Pericardium fibroblast (primary cell): ENCODE data around the gene ERF. TPM values are rescaled to one million over a fixed set of nuclear protein-coding genes. Genes with fewer than 3 reads are reported as not detected.

ENCODE experiments used
- total RNA-seq: library from RNA; depleted of rRNA; stranded (reverse); fragments of >200 nt; gene quantifications from 2 replicates; pipeline ENCODE4 v1.2.3, GENCODE V29; 2015

Gene ERF
- total RNA-seq = 36.2 and 47.7 TPM in 2 replicates

GRCh38 chr19:42254850-42255765, at the start of gene ERF:
TSS of gene ERF (minus strand) at chr19:42255128. CDS start at chr19:42254999, 129 bp downstream.

GRCh38 chr19:42301646-42302203, 46.8 kb upstream of the ERF start, which contains the start of gene PRR19:
TSS of gene PRR19 (plus strand) at chr19:42302132. CDS start at chr19:42309585, 7,453 bp downstream.

GRCh38 chr19:42268704-42269477, 14.0 kb upstream of the ERF start, which contains the start of gene CIC:
TSS of gene CIC (plus strand) at chr19:42269252. CDS start at chr19:42271784, 2,532 bp downstream.

GRCh38 chr19:42242512-42243409, 12.2 kb downstream of the ERF start, which contains the start of gene GSK3A:
TSS of gene GSK3A (minus strand) at chr19:42242602. CDS start at chr19:42242465, 137 bp downstream.

GRCh38 chr19:42219812-42220750, 34.8 kb downstream of the ERF start, which contains the start of gene ZNF526:
TSS of gene ZNF526 (plus strand) at chr19:42220312. CDS start at chr19:42224404, 4,092 bp downstream.

GRCh38 chr19:42217520-42218437, 37.1 kb downstream of the ERF start, which contains the start of gene DEDD2:
TSS of gene DEDD2 (minus strand) at chr19:42217677. CDS start at chr19:42217007, 670 bp downstream.

Other genes with a start within 250 kb of the ERF start
- 0.77 TPM in 1 of 2 replicates, not detected in the other for gene GRIK5, start 184.9 kb downstream of the ERF start, total RNA-seq
- gene ZNF574, start 179.0 kb downstream of the ERF start, total RNA-seq = 12.5 and 20.0 TPM in 2 replicates
- not detected in 2 replicates for gene POU2F2, start 122.7 kb downstream of the ERF start, total RNA-seq
- 12.0 and 13.4 TPM in 2 replicates for gene DEDD2, start 37.5 kb downstream of the ERF start, total RNA-seq
- gene ZNF526, start 34.8 kb downstream of the ERF start, total RNA-seq = 4.3 and 8.2 TPM in 2 replicates
- gene GSK3A, start 12.5 kb downstream of the ERF start, total RNA-seq = 16.3 and 17.9 TPM in 2 replicates
- gene CIC, start 14.1 kb upstream of the ERF start, total RNA-seq = 42.0 and 69.8 TPM in 2 replicates
- gene PRR19, start 47.0 kb upstream of the ERF start, total RNA-seq = 0.35 and 8.3 TPM in 2 replicates
- gene PAFAH1B3, start 47.5 kb upstream of the ERF start, total RNA-seq = 16.9 and 27.4 TPM in 2 replicates
- not detected in 2 replicates for gene TMEM145, start 58.2 kb upstream of the ERF start, total RNA-seq
- gene MEGF8, start 70.5 kb upstream of the ERF start, total RNA-seq = 25.9 and 32.7 TPM in 2 replicates
- 1.6 and 1.8 TPM in 2 replicates for gene CNFN, start 135.2 kb upstream of the ERF start, total RNA-seq
- 4.0 and 10.7 TPM in 2 replicates for gene LIPE, start 172.3 kb upstream of the ERF start, total RNA-seq
- not detected in 2 replicates for gene CXCL17, start 187.8 kb upstream of the ERF start, total RNA-seq